ENCODE measurements around the gene DXO. TPM values are rescaled to one million over a fixed set of nuclear protein-coding genes. Genes with fewer than 3 reads are reported as not detected.

Gene DXO
- total and polyA plus RNA-seq, 2 of the 13 experiments (the other 11 are each of a cell fraction or from before 2014, with no cell fraction given), result 18.6 to 26.2 TPM

- TF ChIP-seq ZNF691 (CRISPR knock-in tag; IDR thresholded peaks at IDR 0.05; ENCODE audit: borderline replicate concordance, low read depth) (no peak), KDM4B (CRISPR knock-in tag; IDR thresholded peaks at IDR 0.05) (no peak), ZFAT (CRISPR knock-in tag; conservative IDR thresholded peaks at IDR 0.05) (no peak), SIN3A (IDR thresholded peaks at IDR 0.05; ENCODE audit: borderline replicate concordance, low read depth, low read length) (no peak), ZSCAN20 (CRISPR knock-in tag; IDR thresholded peaks at IDR 0.05; ENCODE audit: borderline replicate concordance) (no peak), TFAP4 (IDR thresholded peaks at IDR 0.05; ENCODE audit: borderline replicate concordance, low read depth) (no peak), ATF3 (CRISPR knock-in tag; IDR thresholded peaks at IDR 0.05) (no peak), PITX1 (CRISPR knock-in tag; IDR thresholded peaks at IDR 0.05) (no peak), ZNF205 (CRISPR knock-in tag; IDR thresholded peaks at IDR 0.05) (no peak), ZNF710 (CRISPR knock-in tag; IDR thresholded peaks at IDR 0.05; ENCODE audit: borderline replicate concordance) (no peak), SATB2 (CRISPR knock-in tag; IDR thresholded peaks at IDR 0.05) (no peak), ZBTB8A (CRISPR knock-in tag; IDR thresholded peaks at IDR 0.05; ENCODE audit: borderline replicate concordance, low read depth) (no peak), ZNF33B (CRISPR knock-in tag; IDR thresholded peaks at IDR 0.05) (no peak), FOXP4 (CRISPR knock-in tag; IDR thresholded peaks at IDR 0.05) (no peak), ZFX (CRISPR knock-in tag; IDR thresholded peaks at IDR 0.05; ENCODE audit: low read depth) (peak; percentile 56), DPF2 (CRISPR knock-in tag; IDR thresholded peaks at IDR 0.05; ENCODE audit: borderline replicate concordance, low read depth) (0 out of 2 replicates have a peak, but pooled peaks have one; percentile 2), DRAP1 (CRISPR knock-in tag; IDR thresholded peaks at IDR 0.05) (no peak), NR1H2 (CRISPR knock-in tag; IDR thresholded peaks at IDR 0.05; ENCODE audit: borderline replicate concordance, low read depth) (no peak), ZNF354B (CRISPR knock-in tag; IDR thresholded peaks at IDR 0.05) (no peak), ZNF276 (CRISPR knock-in tag; IDR thresholded peaks at IDR 0.05; ENCODE audit: low read depth) (0 out of 2 replicates have a peak, but pooled peaks have one; percentile 48), CREM (IDR thresholded peaks at IDR 0.05) (no peak), CREM (CRISPR knock-in tag; IDR thresholded peaks at IDR 0.05) (no peak)
Measured at GRCh38 chr6:31946370-31946885, 25.5 kb downstream of the DXO start (continued).

All from HepG2 (cell line).